PC-3 (cell line): ENCODE measurements around the gene RNF208.

Experiments used
- CTCF ChIP-seq: fragments of 300-600 bp; sonication (generic); conservative IDR thresholded peaks from 2 replicates; pipeline ENCODE4 v1.5.1; 2017; ENCODE audit warnings: antibody characterized with exemption, low read depth, mild to moderate bottlenecking, low read length
- EZH2 ChIP-seq: fragments of 300-600 bp; sonication (generic); IDR thresholded peaks from one replicate; pipeline ENCODE4 v1.6.1; 2017; ENCODE audit warnings: antibody characterized with exemption, mild to moderate bottlenecking, low read length; ENCODE audit not compliant: unreplicated experiment
- EZH2phosphoT487 ChIP-seq: fragments of 300-600 bp; sonication (generic); IDR thresholded peaks from 2 replicates; pipeline ENCODE4 v1.6.1; 2018; ENCODE audit warnings: mild to moderate bottlenecking, antibody characterized with exemption, low read length, borderline replicate concordance

- TF ChIP-seq CTCF = no peak
- no peak for TF ChIP-seq EZH2
- TF ChIP-seq EZH2phosphoT487 = no peak
Observed at GRCh38 chr9:137232510-137232909, 10.5 kb upstream of the RNF208 start.
